Ascending aorta (tissue), 2 donors: Measurements from ENCODE around the gene MARK4. TPM values are rescaled to one million over a fixed set of nuclear protein-coding genes. Genes with fewer than 3 reads are reported as not detected.

Experiments used
- DNase-seq, 2 donors: peaks; one replicate each; pipeline ENCODE4 v3.0.0-alpha.2; 2019; ENCODE audit warnings: low spot score in 2 of 2
- H3K27ac ChIP-seq, 2 donors: fragments of 200-600 bp; sonication (generic); one replicate each; pipeline ENCODE4 v1.5.1; 2016 to 2017; ENCODE audit warnings: mild to moderate bottlenecking in 1 of 2
- H3K27me3 ChIP-seq: fragments of 200-600 bp; sonication (generic); one replicate; pipeline ENCODE4 v1.5.1; 2017
- H3K36me3 ChIP-seq, 2 donors: fragments of 200-600 bp; sonication (generic); one replicate each; pipeline ENCODE4 v1.5.1; 2016
- H3K4me1 ChIP-seq, 2 donors: fragments of 200-600 bp; sonication (generic); one replicate each; pipeline ENCODE4 v1.5.1; 2016 to 2017; ENCODE audit warnings: mild to moderate bottlenecking in 1 of 2
- H3K4me3 ChIP-seq, 2 donors: fragments of 200-600 bp; sonication (generic); one replicate each; pipeline ENCODE4 v1.5.1; 2016 to 2017; ENCODE audit warnings: mild to moderate bottlenecking in 1 of 2
- H3K9me3 ChIP-seq, 2 donors: fragments of 200-600 bp; sonication (generic); one replicate each; pipeline ENCODE4 v1.5.1; 2016
- CTCF ChIP-seq, 3 experiments: fragments of 200-600 bp in 2 of 3; fragments of 450-650 bp in 1 of 3; sonication (generic) in 2 of 3; IDR thresholded peaks; one replicate each; pipeline ENCODE4 v1.5.1; 2016 to 2019; ENCODE audit warnings: antibody characterized with exemption in 3 of 3, mild to moderate bottlenecking in 1 of 3, moderate library complexity in 1 of 3
- intact Hi-C: fragments of 100-400 bp; cut with DNase I; formaldehyde crosslinking; loops from one replicate; pipeline ENCODE4 v1.15.1; 2023
- total RNA-seq: library from RNA; depleted of rRNA; stranded (reverse); fragments of >200 nt; gene quantifications from one replicate; pipeline ENCODE4 v1.1.0, GENCODE V29; 2016

The MARK4 gene
- total RNA-seq, 1 donor from 2014 or later: 22.8 TPM

DNA sequence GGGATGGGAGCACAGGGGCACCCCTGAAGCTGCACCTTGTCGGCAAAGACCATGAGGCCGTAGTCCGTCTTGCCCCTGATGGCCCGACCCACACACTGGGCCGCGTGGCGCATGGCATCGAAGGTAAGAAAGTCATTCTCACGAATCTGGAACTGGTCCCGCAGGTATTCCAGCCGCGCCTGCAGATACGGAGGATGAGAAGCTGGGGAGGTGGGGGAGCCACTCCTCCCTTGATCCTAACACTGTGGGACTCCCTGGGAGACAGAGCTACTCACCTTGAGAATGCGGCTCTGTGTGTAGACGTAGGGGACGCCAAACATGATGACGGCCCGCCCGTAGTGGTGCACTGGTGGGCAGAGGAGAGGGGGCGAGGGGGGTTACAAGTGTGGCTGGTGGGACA is 101.4 kb downstream of the MARK4 start:
- intact Hi-C loops: no loop called here
- Histone ChIP-seq H3K4me3 (no peak overlapping the region), H3K4me1 (no peaks in the 10 kb centered on the region), H3K27ac (no peak overlapping the region), H3K9me3 (no peaks in the 10 kb centered on the region), H3K36me3 (peaks cover 23 to 33% of the 10 kb centered on the region in 2 donors), H3K27me3 (no peaks in the 10 kb centered on the region)
- TF ChIP-seq CTCF (IDR thresholded peaks at IDR 0.05): no peak
- no peak for DNase-seq

- H3K27me3 ChIP-seq: no peaks in the 10 kb centered on the region
- intact Hi-C loops: no loop called here
- no peaks in the 10 kb centered on the region for H3K9me3 ChIP-seq
- no peak overlapping the region for H3K27ac ChIP-seq
- H3K36me3 ChIP-seq: peaks cover 23 to 33% of the 10 kb centered on the region in 2 donors
- no peak overlapping the region for H3K4me3 ChIP-seq
- no peak for DNase-seq
- no peak for TF ChIP-seq CTCF (IDR thresholded peaks at IDR 0.05)
- H3K4me1 ChIP-seq: no peaks in the 10 kb centered on the region
These were observed 102.1 kb downstream of the MARK4 start for GRCh38 chr19:45352914-45353796.

- no peak for DNase-seq
- no peaks in the 10 kb centered on the region for H3K4me1 ChIP-seq
- peaks cover 23 to 33% of the 10 kb centered on the region in 2 donors for H3K36me3 ChIP-seq
- intact Hi-C loops: no loop called here
- no peak overlapping the region for H3K4me3 ChIP-seq
- TF ChIP-seq CTCF (IDR thresholded peaks at IDR 0.05): no peak
- no peak overlapping the region for H3K27ac ChIP-seq
- H3K27me3 ChIP-seq: no peaks in the 10 kb centered on the region
- no peaks in the 10 kb centered on the region for H3K9me3 ChIP-seq
These were observed 103.3 kb downstream of the MARK4 start for GRCh38 chr19:45354241-45354842.

Other genes with a start within 250 kb of the MARK4 start
- 8.7 TPM for gene RELB, start 249.8 kb upstream of the MARK4 start, total RNA-seq
- 103 TPM for gene CLASRP, start 212.2 kb upstream of the MARK4 start, total RNA-seq
- not detected for gene ZNF296, start 174.8 kb upstream of the MARK4 start, total RNA-seq
- 48.2 TPM for gene GEMIN7, start 172.0 kb upstream of the MARK4 start, total RNA-seq
- 17.6 TPM for gene PPP1R37, start 158.1 kb upstream of the MARK4 start, total RNA-seq
- not detected for gene NKPD1, start 90.3 kb upstream of the MARK4 start, total RNA-seq
- 18.3 TPM for gene TRAPPC6A, start 73.0 kb upstream of the MARK4 start, total RNA-seq
- 0.32 TPM for gene BLOC1S3, start 72.5 kb upstream of the MARK4 start, total RNA-seq
- 33.5 TPM for gene EXOC3L2, start 5.9 kb upstream of the MARK4 start, total RNA-seq
- not detected for gene CKM, start 71.6 kb downstream of the MARK4 start, total RNA-seq
- not detected for gene KLC3, start 89.5 kb downstream of the MARK4 start, total RNA-seq
- 22.4 TPM for gene ERCC2, start 119.3 kb downstream of the MARK4 start, total RNA-seq
- 27.8 TPM for gene PPP1R13L, start 153.8 kb downstream of the MARK4 start, total RNA-seq
- 3.7 TPM for gene POLR1G, start 155.4 kb downstream of the MARK4 start, total RNA-seq
- gene ERCC1, start 172.6 kb downstream of the MARK4 start, total RNA-seq: 142 TPM
- 511 TPM for gene FOSB, start 216.7 kb downstream of the MARK4 start, total RNA-seq
- 37.1 TPM for gene RTN2, start 245.8 kb downstream of the MARK4 start, total RNA-seq
- 2.2 TPM for gene PPM1N, start 247.2 kb downstream of the MARK4 start, total RNA-seq